Measurements from ENCODE around the gene NR2C2. TPM values are rescaled to one million over a fixed set of nuclear protein-coding genes. Genes with fewer than 3 reads are reported as not detected.

The NR2C2 gene
- total and polyA plus RNA-seq, 10 of the 15 experiments (the other 5 are each of a cell fraction or from before 2014, with no cell fraction given), result 2.7 to 30.3 (median 18.3) TPM

DNA sequence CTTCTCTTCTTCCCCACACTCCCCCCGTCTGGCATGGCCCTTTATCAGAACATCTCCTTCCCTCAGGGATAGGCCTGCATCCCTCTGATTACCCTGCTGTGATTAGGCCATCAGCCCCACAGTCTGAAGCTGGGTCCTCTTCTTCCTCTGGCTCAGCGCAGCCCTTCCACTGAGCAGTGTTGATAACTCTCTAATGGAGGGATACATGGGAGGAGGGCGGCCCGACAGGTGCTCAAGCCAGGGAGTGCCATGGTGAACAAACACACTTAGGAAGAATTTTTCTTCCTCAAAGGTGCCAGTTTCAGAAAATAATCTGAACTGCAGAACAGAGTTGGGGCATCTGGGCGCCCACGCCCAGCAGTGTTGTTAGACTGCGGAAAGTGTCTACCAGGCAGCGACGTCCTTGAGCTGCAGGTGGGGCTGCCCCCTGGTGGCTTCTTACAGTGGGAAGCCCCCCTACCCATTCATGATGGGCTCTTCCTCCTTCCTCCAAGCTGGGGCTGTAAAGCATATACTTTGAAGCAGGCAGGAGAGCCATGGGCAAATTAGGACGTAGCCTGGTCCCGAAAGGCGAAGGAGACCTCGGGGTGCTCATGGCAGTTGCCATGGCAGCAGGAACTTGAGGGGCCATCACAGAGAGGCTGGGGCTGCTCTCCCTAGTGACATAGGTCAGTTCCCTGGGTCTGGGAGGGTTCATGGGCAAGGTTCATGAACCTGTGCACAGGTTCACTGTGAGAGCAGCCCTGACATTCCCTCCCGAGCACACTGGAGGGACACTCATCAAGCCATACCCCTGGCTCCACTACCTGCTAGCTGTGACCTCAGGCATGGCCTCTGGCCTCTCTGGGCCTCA lies 33.2 kb upstream of the NR2C2 start:
- Histone ChIP-seq H3K4me2 (ENCODE audit: control insufficient read depth, insufficient read depth) (no peak overlapping the region), H3K79me2 (ENCODE audit: control insufficient read depth, insufficient read depth, low read length) (no peaks in the 10 kb centered on the region), H3K27me3 (replicated peaks in 1 of 2; ENCODE audit: control insufficient read depth in 2 of 2, insufficient read depth in 2 of 2, low read length in 1 of 2) (peaks cover 0 to 1% of the 10 kb centered on the region in 2 experiments; a peak in 2 of 4 replicates), H2AFZ (ENCODE audit: control insufficient read depth, low read depth, low read length) (no peak overlapping the region), H3K9ac (ENCODE audit: control insufficient read depth, insufficient read depth, low read length) (no peak overlapping the region), H3K4me3 (no peak overlapping the region), H4K20me1 (ENCODE audit: control insufficient read depth, insufficient read depth) (no peaks in the 10 kb centered on the region), H3K36me3 (ENCODE audit: control insufficient read depth in 2 of 2, insufficient read depth in 2 of 2, low read length in 1 of 2) (no peaks in the 10 kb centered on the region), H3K27ac (ENCODE audit: control insufficient read depth, insufficient read depth) (no peak overlapping the region), H3K4me1 (ENCODE audit: control insufficient read depth, insufficient read depth, low read length) (no peaks in the 10 kb centered on the region), H3K9me3 (replicated peaks; ENCODE audit: control insufficient read depth, insufficient read depth, low read length) (no peaks in the 10 kb centered on the region)
- TF ChIP-seq SUPT20H (IDR thresholded peaks at IDR 0.05; ENCODE audit: borderline replicate concordance, control insufficient read depth, low read depth, low read length), result no peak
- TF ChIP-seq MTA2 (IDR thresholded peaks at IDR 0.05; ENCODE audit: low read depth), result no peak
- no peak for TF ChIP-seq MXI1 (IDR thresholded peaks at IDR 0.05; ENCODE audit: low read depth, low read length)
- TF ChIP-seq ZNF622 (IDR thresholded peaks at IDR 0.05), result no peak
- WGBS (ENCODE audit: insufficient coverage, insufficient replicate concordance, low lambda C conversion rate, missing lambda C conversion rate), result 57% methylated on average over 14 of the region's 14 CpGs
- FAIRE-seq (no peak), DNase-seq (ENCODE audit: low read depth, low spot score) (no peak), ATAC-seq (no peak)
- ChIA-PET SMC1A (ENCODE audit: uncharacterized antibody, unreplicated experiment) (interaction anchor here (1.9 kb wide), 1 partner anchor 9 kb away, joined by 4 read pairs; no protein-coding TSS in a partner anchor), RAD21 (ENCODE audit: unreplicated experiment) (interaction anchor here (1.2 kb wide), 1 partner anchor 123 kb away, joined by 4 read pairs; no protein-coding TSS in a partner anchor), CTCF (interaction anchor here (0.6 to 1.6 kb wide), 3 partner anchors 8 to 133 kb away, joined by 3 to 6 read pairs (median 5); no protein-coding TSS in a partner anchor), POLR2A (no interaction called here)
- intact Hi-C loops (cut with micrococcal nuclease; ENCODE audit: unreplicated experiment) (no loop called here), in situ Hi-C loops (cut with MboI) (no loop called here)
- BruUV-seq (replicated peaks), result no TSS peak

DNA sequence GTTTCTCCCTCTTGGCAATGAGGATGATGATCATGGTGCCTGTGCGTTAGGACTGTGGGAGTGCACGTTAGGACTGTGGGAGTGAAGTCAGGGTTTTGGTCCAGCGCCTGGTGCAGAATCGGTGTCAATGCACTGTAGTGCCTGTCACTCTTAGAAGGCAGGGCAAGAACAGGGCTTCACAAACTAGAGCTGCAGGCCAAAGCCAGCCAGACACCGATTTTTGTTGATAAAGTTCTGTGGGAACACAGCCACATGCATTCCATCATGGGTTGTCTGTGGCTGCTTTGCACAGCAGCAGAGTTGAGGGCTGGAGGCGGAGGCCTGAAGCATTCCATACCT lies 32.6 kb upstream of the NR2C2 start:
- SMC1A ChIA-PET (ENCODE audit: uncharacterized antibody, unreplicated experiment), result no interaction called here
- Histone ChIP-seq H3K9ac (ENCODE audit: control insufficient read depth, insufficient read depth, low read length) (no peak overlapping the region), H3K27ac (ENCODE audit: control insufficient read depth, insufficient read depth) (no peak overlapping the region), H3K4me1 (ENCODE audit: control insufficient read depth, insufficient read depth, low read length) (no peaks in the 10 kb centered on the region), H3K36me3 (ENCODE audit: control insufficient read depth in 2 of 2, insufficient read depth in 2 of 2, low read length in 1 of 2) (no peaks in the 10 kb centered on the region), H3K9me3 (replicated peaks; ENCODE audit: control insufficient read depth, insufficient read depth, low read length) (no peaks in the 10 kb centered on the region), H3K4me2 (ENCODE audit: control insufficient read depth, insufficient read depth) (no peak overlapping the region), H3K27me3 (replicated peaks in 1 of 2; ENCODE audit: control insufficient read depth in 2 of 2, insufficient read depth in 2 of 2, low read length in 1 of 2) (peaks cover 0 to 1% of the 10 kb centered on the region in 2 experiments; a peak in 2 of 4 replicates), H3K79me2 (ENCODE audit: control insufficient read depth, insufficient read depth, low read length) (no peaks in the 10 kb centered on the region), H3K4me3 (no peak overlapping the region), H2AFZ (ENCODE audit: control insufficient read depth, low read depth, low read length) (no peak overlapping the region), H4K20me1 (ENCODE audit: control insufficient read depth, insufficient read depth) (no peaks in the 10 kb centered on the region)
- POLR2A ChIA-PET, result no interaction called here
- RAD21 ChIA-PET (ENCODE audit: unreplicated experiment), result no interaction called here
- ATAC-seq (no peak), FAIRE-seq (no peak), DNase-seq (ENCODE audit: low read depth, low spot score) (no peak)
- no peak for TF ChIP-seq POLR2AphosphoS5 (IDR thresholded peaks at IDR 0.05; ENCODE audit: low read length)
- TF ChIP-seq FOXM1 (IDR thresholded peaks at IDR 0.05; ENCODE audit: low read depth, low read length), result no peak
- TF ChIP-seq ZNF274 (IDR thresholded peaks at IDR 0.05; ENCODE audit: insufficient read depth, insufficient read length), result no peak
- BruUV-seq (replicated peaks), result no TSS peak
- in situ Hi-C loops (cut with MboI) (no loop called here), intact Hi-C loops (cut with micrococcal nuclease; ENCODE audit: unreplicated experiment) (no loop called here)
- CTCF ChIA-PET, result interaction anchor here (0.6 kb wide), 1 partner anchor 132 kb away, joined by 3 read pairs; no protein-coding TSS in a partner anchor
- 48% methylated on average over 6 of the region's 6 CpGs for WGBS (ENCODE audit: insufficient coverage, insufficient replicate concordance, low lambda C conversion rate, missing lambda C conversion rate)
